HG03175 (cell line): ENCODE data around the gene TAX1BP1.
"Not testable (repeated sequence)": the region's sequence is repeated elsewhere in the genome, so short reads cannot be mapped to it uniquely, and the experiment has no call there.

Experiments
- ATAC-seq: cut with Tn5 transposase; IDR thresholded peaks from one replicate; pipeline ENCODE4 v1.9.1; 2021; ENCODE audit warnings: mild to moderate bottlenecking, moderate library complexity; ENCODE audit not compliant: unreplicated experiment

Gene TAX1BP1

DNA sequence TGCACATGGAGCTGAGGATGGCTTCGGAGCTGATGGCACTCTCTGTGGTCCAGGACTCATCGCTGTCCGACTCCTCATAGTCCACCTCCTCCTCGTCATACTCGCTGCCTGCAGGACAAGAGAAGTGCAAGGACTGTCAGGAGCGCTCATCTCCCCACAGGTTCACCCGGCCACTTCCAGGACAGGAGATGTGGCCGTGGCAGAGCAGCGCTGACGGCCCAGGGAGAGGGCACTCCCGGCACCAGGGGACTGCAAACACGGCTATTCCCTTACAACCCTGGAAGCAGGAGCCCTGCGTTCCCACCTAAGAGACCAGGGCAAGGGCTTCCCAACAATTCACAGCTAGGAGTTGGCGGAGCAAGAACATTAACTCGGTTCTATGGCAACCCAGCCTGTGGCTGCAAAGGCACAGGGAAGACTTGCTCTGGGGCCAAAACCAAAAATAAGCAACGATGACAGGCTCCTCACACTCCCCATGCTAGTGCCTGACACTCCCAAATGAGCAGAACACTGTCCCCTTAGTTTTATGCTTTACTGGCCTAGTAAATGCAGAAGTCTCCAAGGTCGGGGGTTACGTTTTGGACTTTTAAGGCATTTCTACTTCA is 100.9 kb downstream of the TAX1BP1 start:
- ATAC-seq = no peak

DNA sequence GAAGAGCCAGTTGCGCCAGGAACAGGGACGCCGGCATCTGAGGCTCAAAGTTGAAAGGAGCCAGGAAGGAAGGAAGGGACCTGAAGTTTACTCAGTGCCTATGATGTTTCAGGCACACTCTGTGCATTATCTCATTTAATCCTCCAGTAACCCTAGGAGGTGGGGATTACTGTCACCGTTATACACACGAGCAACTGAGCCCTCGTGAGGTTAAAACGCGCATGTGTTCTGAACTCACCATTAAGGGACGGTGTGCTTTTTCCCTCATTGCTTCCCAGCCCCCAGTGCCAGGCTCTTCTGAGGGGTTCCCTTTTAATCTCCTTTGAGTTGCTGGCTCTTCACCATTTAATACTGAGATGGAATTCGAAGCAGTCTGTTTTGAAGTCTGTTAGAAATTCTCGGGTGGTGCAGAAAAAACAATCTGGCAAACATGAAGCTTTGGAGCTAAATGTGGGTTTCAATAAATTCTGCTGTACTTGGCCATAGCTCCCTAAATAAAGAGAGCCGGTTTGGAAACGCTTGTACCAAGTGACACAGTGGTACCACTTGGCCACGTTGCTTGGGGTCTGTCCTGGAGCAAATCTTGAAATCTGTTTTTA is 102.2 kb downstream of the TAX1BP1 start:
- ATAC-seq = no peak

DNA sequence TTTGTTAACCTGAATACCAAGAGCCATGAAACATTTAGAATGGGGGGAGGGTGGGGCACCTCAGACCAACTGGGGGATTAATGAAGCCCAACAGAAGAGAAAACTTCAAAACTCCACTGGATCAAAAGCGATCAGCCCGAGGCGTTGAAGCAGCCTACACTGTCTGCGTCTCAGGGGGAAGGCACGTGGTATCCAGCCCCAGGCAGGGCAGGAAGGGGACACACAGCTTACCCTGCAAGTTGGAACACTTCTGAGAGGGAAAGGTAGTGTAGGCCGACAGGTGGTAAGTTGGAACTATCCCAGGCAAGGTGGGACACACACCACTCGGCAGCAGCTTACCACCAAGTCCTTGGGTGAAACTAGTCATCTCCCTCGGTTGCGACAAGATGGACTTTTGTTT is 102.9 kb downstream of the TAX1BP1 start:
- no peak for ATAC-seq

DNA sequence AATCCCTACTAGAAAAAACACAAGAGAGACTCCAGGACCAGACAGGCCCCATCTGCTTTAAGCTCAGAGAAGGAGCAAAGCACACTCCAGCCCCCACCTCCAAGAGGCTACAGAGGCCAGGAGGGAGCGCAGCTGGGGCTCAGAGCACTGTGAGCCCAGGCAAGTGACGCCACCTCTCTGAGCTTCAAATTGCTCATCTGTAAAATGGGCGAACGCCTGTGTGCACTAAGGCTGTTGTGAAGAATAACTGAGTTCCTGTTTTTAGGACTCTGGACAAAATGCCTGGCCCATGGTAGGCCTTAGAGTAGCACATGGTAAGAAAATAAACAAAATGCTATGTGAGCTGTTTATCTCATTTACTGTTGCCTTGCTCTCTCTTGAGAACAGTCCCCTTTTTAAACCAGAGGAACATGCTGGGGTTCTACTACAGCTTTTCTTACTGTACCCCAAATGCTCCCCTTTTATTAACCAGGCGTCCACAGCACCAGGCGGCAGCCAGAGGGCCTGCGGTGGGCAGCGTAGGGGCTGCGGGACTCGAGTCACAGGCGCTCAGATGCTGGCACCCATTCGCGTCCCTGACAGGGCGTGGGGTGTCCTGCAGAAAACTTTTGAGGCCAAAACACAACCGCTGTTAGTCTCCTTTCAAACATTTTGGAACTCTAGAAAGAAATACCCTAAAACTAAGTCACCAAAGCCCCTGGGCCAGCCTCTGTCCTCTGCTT is 103.8 kb downstream of the TAX1BP1 start:
- no peak for ATAC-seq

DNA sequence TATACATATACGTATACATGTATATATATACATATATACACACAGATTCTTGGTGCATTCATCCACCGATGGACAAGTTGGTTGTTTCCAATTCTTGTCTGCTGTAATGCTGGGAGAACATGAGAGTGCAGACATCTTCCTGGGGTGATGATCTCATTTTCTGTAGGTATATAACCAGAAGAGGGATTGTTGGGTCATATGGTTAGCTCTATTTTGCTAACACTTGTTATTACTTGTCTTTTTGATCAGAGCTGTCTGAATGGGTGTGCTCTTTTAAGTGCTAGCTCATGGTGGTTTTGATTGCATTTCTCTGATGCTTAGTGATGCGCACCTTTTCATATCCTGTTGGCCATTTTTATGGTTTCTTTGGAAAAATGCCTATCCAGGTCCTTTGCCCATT is 106.4 kb downstream of the TAX1BP1 start:
- ATAC-seq = no peak

DNA sequence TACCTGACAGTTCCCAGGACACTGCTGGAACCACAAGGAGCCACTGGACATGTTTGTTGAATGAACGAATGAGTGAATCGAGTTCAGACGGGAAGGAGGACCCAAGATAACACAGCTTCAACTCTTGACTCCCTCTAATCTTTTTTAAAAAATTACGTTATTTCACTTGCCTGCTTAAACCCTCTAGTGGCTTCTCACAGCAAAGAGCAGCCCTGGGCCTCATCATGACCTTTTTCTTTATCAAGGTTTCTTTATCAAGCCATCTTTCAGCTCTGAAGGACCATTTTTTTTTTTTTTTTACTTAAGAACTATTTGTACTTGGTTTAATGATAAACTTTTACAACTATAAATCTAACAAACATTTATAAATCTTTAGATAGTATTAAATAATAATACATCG is 110.6 kb downstream of the TAX1BP1 start:
- no peak for ATAC-seq

DNA sequence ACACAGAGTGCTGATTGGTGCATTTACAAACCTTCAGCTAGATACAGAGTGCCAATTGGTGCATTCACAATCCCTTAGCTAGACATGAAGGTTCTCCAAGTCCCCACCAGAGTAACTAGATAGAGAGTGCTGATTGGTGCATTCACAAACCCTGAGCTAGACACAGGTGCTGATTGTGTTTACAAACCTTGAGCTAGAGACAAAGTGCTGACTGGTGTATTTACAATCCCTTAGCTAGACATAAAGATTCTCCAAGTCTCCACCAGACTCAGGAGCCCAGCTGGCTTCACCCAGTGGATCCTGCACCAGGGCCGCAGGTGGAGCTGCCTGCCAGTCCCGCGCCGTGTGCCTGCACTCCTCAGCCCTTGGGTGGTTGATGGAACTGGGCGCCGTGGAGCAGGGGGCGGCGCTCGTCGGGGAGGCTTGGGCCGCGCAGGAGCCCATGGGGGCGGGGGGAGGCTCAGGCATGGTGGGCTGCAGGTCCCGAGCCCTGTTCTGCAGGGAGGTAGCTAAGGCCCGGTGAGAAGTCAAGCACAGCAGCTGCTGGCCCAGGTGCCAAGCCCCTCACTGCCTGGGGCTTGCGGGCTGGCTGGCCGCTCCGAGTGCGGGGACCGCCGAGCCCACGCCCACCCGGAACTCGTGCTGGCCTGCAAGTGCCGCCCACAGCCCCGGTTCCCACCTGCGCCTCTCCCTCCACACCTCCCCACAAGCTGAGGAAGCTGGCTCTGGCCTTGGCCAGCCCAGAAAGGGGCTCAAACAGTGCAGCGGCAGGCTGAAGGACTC is 116.9 kb downstream of the TAX1BP1 start:
- not testable (repeated sequence) for ATAC-seq

DNA sequence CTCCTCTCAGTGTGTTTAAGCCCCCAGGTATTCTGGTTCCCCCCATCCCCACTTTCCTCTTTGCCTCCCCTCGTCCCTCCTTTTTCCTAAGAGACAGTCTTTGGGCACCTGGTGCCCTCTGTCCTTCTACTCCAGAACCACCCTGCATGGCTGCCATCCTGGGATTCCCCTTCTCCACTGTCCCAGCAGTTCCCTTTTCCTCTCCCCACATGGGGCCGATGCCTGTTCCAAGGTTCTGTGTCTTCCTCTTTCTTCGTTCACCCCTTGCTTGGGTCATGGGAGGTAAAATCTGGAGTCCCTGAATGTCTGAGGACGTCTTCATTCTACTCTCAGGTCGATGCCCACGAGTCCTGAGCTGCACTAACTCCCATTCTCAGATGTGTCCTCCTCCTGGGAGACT is 120.8 kb downstream of the TAX1BP1 start:
- no peak for ATAC-seq

DNA sequence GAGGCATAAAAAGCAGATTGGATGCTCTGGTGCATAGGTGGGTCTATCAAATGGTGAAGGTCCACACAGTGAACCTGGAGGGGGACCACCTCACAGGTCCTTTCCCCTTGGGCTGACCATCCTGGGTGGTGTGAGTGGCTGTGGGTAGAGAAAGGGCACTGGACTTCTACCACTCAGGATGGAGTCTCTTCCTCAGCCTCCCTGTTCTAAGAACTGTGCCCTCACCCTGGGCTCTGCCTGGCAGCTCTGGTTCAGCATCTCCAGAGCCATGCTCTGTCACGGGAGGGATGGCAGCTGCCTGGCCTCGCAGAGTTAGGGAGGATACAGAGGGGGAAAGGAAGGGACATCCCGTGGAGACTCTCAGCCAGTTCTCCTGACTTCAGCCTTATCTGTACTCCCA is 121.8 kb downstream of the TAX1BP1 start:
- ATAC-seq = no peak

DNA sequence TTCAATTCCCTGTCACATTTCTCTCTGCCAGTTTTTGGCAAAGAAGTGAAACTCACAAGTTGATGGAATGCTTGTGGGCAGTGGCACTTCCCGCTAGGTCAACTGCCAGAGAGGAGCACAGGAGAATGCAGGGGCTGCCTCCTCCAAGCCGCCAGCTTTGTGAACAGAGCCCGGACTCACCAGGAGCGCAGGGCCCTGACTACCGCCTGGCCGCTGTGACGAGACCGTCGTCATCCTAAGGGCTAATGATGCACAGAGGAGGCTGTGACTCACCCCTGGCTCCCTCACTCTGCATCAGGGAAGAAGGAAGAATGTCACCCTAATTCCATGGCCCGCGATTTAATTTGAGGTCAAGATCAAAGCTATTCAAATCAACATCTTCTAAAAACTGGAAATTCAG is 123.9 kb downstream of the TAX1BP1 start:
- no peak for ATAC-seq

DNA sequence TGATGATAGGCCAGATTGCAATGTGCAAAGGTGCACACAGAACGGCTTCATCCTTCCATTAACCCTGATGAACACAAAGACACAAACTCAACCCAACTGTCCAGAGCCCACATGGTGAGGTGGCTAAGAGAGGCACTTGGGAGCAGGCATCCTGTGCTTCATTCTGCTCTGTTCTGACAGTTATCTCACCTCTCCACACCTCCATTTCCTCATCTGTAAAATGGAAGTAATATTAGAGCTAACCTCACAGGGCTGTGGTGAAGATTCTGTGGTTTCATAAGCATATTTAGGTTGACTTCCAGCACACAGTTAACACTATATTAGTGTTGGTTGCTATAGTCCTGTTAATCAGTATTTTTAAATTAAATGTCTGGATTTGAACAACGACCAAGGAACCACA is 126.3 kb downstream of the TAX1BP1 start:
- ATAC-seq = no peak

DNA sequence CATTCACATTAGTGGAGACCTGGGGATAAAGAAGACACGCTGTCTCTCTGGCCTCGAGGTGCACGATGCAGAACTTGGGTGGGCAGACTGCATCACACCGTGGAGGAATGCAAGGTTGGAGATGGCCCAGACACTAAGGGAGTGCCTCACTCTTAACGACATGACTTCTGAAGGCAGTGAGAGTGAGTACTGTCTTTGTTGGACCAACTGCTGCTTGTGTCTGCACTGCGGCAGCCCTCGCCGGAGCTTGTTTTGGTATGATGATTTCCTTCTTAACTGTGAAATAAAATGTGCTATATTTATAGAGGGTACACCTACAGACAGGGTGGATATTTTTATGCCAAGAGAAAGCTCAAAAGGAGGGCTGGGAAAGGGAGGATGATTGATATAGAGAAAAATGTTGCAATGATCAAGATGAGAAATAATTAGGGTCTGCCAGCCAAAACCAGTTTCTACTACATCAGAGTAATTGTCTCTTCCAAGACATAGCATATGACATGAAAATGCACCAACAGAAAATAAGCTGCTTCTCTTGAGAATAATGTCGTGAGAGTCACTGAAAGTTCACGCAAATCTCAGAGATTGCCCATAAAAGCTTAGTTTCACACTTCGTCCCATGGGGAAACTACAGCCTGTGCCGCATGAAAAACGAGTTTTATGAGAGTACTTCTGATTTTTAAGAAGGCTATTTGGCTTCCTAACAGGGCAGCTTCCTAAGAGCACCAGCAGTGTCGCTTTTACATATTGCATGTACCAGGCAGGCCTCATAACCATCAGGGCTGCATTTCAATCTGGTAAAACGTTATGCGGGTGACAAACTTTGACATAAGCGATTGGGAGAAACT is 127.1 kb downstream of the TAX1BP1 start:
- no peak for ATAC-seq

DNA sequence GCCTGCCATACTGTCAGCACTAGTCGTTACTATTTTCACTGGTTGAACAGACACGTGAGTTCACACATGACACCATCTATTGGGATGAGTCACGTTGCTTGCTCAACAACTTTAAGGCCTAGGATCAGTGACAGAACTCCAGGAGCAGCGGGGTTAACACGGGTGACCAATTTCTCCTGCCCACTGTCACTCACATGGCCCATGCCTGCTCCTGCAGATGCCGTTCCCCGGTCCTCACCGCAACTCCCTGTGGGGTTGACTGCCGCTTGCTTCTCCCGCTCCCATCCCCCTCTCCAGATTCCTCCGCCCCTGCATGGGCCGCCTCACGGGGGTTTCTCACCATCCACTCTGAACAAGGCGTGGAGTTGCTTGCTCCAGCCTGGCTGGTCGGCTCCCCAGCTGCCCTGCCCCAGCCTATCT is 128.2 kb downstream of the TAX1BP1 start:
- no peak for ATAC-seq

DNA sequence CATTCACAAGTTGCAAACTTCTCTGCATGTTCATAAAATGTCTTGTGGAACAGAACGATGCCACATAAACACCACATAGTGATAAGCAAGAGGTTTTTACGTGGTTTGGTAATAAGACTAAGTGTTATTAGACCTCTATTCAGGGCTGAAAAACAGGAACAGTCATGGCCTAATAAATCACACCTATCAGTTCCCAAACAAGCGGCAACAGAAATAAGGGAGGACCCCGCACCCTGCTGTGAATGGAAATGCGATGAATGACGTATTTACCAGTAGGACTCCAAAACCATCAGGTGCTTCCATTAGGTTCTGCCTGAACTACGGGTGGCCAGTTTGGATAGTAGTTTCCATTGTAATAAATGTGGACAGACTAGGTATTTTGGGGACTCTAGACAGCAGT is 129.1 kb downstream of the TAX1BP1 start:
- no peak for ATAC-seq

DNA sequence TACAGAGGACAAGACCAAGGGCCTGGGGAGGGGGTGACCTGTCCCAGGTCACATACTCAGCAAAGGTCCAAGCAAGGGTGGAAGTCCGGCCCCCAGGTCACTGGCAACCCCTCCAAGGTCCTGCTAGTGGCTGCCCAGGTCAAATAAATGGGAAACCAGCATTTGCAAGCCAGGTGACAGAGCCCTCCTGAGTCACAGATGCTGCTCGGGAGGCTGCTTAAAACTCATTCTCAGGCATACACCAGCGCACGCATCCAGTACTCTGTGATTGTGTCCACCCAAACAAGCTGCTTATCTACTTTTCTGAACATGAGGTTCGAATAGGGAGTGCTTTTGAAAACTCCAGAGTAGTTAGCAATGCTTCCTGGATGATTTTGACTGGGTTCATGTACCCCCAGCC is 130.6 kb downstream of the TAX1BP1 start:
- no peak for ATAC-seq

DNA sequence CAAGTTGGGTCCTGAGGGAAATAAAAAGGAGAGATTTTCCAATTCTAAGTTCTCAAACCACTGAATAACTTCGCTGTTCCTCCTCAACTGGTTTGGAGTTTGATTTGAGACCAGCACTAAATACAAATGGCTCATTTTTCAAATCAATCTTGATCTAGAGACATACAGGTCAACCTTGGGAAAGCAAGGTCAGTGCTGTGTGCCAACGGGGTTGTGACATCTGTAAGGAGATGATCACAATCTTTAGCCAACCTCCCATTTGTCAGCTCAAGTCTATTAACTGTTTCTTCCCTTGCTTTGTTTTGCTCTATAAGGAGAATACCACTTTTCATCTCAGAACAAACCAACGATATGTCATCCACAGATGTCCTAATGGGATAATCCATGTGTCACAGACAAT is 131.1 kb downstream of the TAX1BP1 start:
- ATAC-seq = no peak

DNA sequence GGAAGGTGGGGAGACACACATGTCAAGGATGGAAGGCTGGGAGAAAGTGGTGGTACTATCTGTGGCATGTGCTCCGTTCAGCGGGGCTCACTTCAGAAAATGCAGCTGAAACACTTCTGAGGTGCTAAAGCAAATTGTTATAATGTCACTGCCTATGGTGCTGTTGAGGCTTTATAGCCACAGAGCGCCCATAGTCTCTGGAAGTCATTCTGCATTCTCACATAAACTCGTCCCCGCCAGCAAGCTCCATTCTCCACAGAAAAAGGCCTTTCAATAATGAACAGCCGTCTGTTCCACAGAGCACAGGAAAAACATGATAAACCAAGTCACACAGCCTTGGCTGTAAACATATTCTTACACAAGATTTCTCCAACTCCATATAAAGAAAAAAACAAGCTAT is 131.9 kb downstream of the TAX1BP1 start:
- no peak for ATAC-seq

DNA sequence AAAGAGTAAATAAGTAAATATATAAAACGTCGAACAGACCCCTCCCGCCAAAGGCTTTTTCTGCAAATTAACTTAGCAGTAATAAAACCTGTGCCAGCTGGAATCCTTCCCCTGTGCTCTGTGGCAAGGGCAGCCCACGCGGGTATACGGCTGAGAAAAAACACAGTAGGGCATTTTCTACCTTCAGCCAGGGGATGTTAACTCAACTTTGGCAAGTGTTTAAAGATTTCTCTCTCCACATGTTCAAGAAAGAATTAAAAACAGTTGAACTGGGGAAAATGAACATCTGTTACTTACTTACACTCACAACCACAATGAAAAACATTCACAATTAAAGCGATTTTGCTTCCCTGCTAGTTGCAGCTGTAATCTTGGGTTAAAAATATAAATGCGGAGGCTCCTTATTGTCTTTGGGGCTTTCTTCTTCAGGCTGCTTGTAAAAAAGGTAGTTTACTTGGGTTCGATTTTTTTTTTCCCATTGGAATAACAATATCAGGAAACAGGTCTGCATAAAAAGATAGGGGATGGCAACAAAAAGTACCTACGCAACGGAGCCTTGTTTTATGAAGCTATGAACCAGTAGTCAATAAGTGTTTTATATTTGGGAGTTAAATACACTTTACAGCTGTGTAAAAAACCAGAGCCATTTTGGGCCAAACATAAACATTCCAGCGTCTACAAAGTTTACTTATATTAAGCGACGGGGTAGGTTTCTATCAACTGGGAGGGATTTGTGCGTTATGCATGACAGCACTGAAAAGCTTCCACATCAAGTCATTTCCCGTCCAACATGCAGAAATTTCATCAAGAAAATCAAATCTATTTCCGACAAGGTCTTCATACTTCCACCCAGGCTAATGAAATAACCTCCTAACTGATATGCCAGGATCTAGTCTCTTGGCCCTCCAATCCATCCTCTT is 132.7 kb downstream of the TAX1BP1 start:
- ATAC-seq = no peak
